K562 (cell line): ENCODE data around the gene GET3. TPM values are rescaled to one million over a fixed set of nuclear protein-coding genes. Genes with fewer than 3 reads are reported as not detected.
A peak's percentile ranks its signal among the peaks of the same experiment; 100 is the strongest.

Source experiments
- BCOR ChIP-seq: fragments of 450-650 bp; IDR thresholded peaks from 2 replicates; pipeline ENCODE4 v1.6.1; 2016
- BRF1 ChIP-seq: IDR thresholded peaks from 3 replicates; pipeline ENCODE4 v1.6.1; 2011; ENCODE audit warnings: borderline replicate concordance, mild to moderate bottlenecking; ENCODE audit not compliant: insufficient read length; ENCODE audit errors: extremely low read depth
- CBFA2T3 ChIP-seq: fragments of 450-650 bp; IDR thresholded peaks from 2 replicates; pipeline ENCODE4 v1.6.1; 2017
- E2F3 ChIP-seq: fragments of 250-450 bp; sonication (Bioruptor Pico); IDR thresholded peaks from 2 replicates; pipeline ENCODE4 v1.4.0; 2020; ENCODE audit warnings: mild to moderate bottlenecking
- FOXJ3 ChIP-seq: sonication (generic); formaldehyde crosslinking; IDR thresholded peaks from 2 replicates; pipeline ENCODE4 v1.4.0; 2020; ENCODE audit warnings: mild to moderate bottlenecking, missing genetic modification reagents
- HBP1 ChIP-seq: fragments of 450-650 bp; formaldehyde crosslinking; IDR thresholded peaks from 2 replicates; pipeline ENCODE4 v1.4.0; 2022; ENCODE audit warnings: missing genetic modification characterization
- HOXB6 ChIP-seq: fragments of 250-450 bp; sonication (Bioruptor Pico); IDR thresholded peaks from 2 replicates; pipeline ENCODE4 v1.5.1; 2022; ENCODE audit warnings: mild to moderate bottlenecking, borderline replicate concordance
- HSF4 ChIP-seq: fragments of 250-450 bp; sonication (Bioruptor Pico); IDR thresholded peaks from 2 replicates; pipeline ENCODE4 v2.1.2; 2022; ENCODE audit warnings: mild to moderate bottlenecking, moderate library complexity, borderline replicate concordance
- MYNN ChIP-seq, 2 experiments: sonication (generic); formaldehyde crosslinking in 1 of 2; IDR thresholded peaks; 2 replicates each; pipeline versions ENCODE4 v1.5.0 to v1.6.1; 2016 to 2020; ENCODE audit warnings: antibody characterized with exemption in 1 of 2, missing genetic modification reagents in 1 of 2
- NR3C1 ChIP-seq: sonication (generic); formaldehyde crosslinking; IDR thresholded peaks from 2 replicates; pipeline ENCODE4 v1.8.1; 2022; ENCODE audit warnings: missing genetic modification reagents
- NRF1 ChIP-seq, 2 experiments: fragments of 450-650 bp; IDR thresholded peaks in 1 of 2; conservative IDR thresholded peaks in 1 of 2; 2 replicates each; pipeline ENCODE4 v1.6.1; 2014; ENCODE audit warnings: mild to moderate bottlenecking in 2 of 2
- PATZ1 ChIP-seq: fragments of 250-450 bp; sonication (Bioruptor Pico); IDR thresholded peaks from 2 replicates; pipeline ENCODE4 v1.5.0; 2020; ENCODE audit warnings: mild to moderate bottlenecking, borderline replicate concordance
- RBFOX2 ChIP-seq: fragments of 200-400 bp; formaldehyde crosslinking; IDR thresholded peaks from 2 replicates; pipeline ENCODE4 v1.6.1; 2017; ENCODE audit warnings: low read depth, mild to moderate bottlenecking, low read length, moderate library complexity
- SMAD1 ChIP-seq: fragments of 150-350 bp; IDR thresholded peaks from 2 replicates; pipeline ENCODE4 v1.6.1; 2014; ENCODE audit warnings: low read length, low read depth; ENCODE audit not compliant: partially characterized antibody
- SMARCA5 ChIP-seq: fragments of 450-650 bp; IDR thresholded peaks from 2 replicates; pipeline ENCODE4 v1.6.1; 2016
- TGIF2 ChIP-seq: sonication (generic); formaldehyde crosslinking; IDR thresholded peaks from 2 replicates; pipeline ENCODE4 v1.8.1; 2022; ENCODE audit warnings: mild to moderate bottlenecking, missing genetic modification reagents, moderate library complexity
- TSC22D4 ChIP-seq: fragments of 450-650 bp; IDR thresholded peaks from 2 replicates; pipeline ENCODE4 v1.6.1; 2016; ENCODE audit warnings: missing genetic modification characterization, missing biosample characterization, control low read depth
- XRCC5 ChIP-seq: fragments of 200-400 bp; formaldehyde crosslinking; IDR thresholded peaks from 2 replicates; pipeline ENCODE4 v1.6.1; 2017; ENCODE audit warnings: low read depth, mild to moderate bottlenecking, low read length
- ZFP36 ChIP-seq: fragments of 150-350 bp; IDR thresholded peaks from 2 replicates; pipeline ENCODE4 v1.6.1; 2018; ENCODE audit warnings: low read length, low read depth; ENCODE audit not compliant: partially characterized antibody
- ZNF282 ChIP-seq: sonication (generic); formaldehyde crosslinking; IDR thresholded peaks from 2 replicates; pipeline ENCODE4 v1.8.1; 2023; ENCODE audit warnings: missing genetic modification reagents
- ZNF445 ChIP-seq: fragments of 250-450 bp; sonication (Bioruptor Pico); IDR thresholded peaks from 2 replicates; pipeline ENCODE4 v1.4.0; 2020; ENCODE audit warnings: low read depth, mild to moderate bottlenecking, moderate library complexity
- ZNF589 ChIP-seq: fragments of 200-800 bp; sonication (Bioruptor generic); IDR thresholded peaks from 2 replicates; pipeline ENCODE4 v1.6.1; 2016; ENCODE audit warnings: low read depth, missing genetic modification characterization, missing compliant biosample characterization
- ZNF77 ChIP-seq: fragments of 250-450 bp; sonication (Bioruptor Pico); IDR thresholded peaks from 2 replicates; pipeline ENCODE4 v1.5.0; 2020
- ZNF830 ChIP-seq: fragments of 250-450 bp; sonication (Bioruptor Pico); IDR thresholded peaks from 2 replicates; pipeline ENCODE4 v1.5.0; 2021; ENCODE audit warnings: mild to moderate bottlenecking
- polyA plus RNA-seq, 8 experiments: library from polyadenylated mRNA; depleted of rRNA in 4 of 8; stranded (reverse) in 5 of 8; unstranded in 3 of 8; fragments of >200 nt; fragmentation: Nextera tagmentation in 2 of 8; fragmentation: Illumina TruSeq in 1 of 8; extraction: Ambion mirVana in 2 of 8; extraction: Trizol in 1 of 8; gene quantifications; 2 replicates each; pipeline versions ENCODE4 v1.2.1 to v1.2.3, GENCODE V29; 2011 to 2014; ENCODE audit warnings: inconsistent platforms in 1 of 8, missing spikeins in 1 of 8
- total RNA-seq, 7 experiments: library from RNA; depleted of rRNA in 6 of 7; stranded (reverse); fragments of >200 nt in 6 of 7; fragmentation: Illumina TruSeq in 2 of 7; extraction: Trizol in 2 of 7; gene quantifications; 2 replicates each; pipeline versions ENCODE4 v1.2.1 to v1.2.3, GENCODE V29; 2011 to 2021; ENCODE audit warnings: low replicate concordance in 1 of 7
- TF ChIP-seq, protein P1 (sequence below): fragments of 450-650 bp; formaldehyde crosslinking; conservative IDR thresholded peaks from 2 replicates; pipeline ENCODE4 v1.4.0; 2022; ENCODE audit warnings: mild to moderate bottlenecking, missing genetic modification characterization
- TF ChIP-seq, protein P2 (sequence below): fragments of 250-450 bp; sonication (Bioruptor Pico); IDR thresholded peaks from 2 replicates; pipeline ENCODE4 v1.8.0; 2022; ENCODE audit warnings: moderate library complexity, mild to moderate bottlenecking, inconsistent platforms

Gene GET3
- total and polyA plus RNA-seq, 9 of the 15 experiments (the other 6 are each of a cell fraction or from before 2014, with no cell fraction given) = 8.3 to 83.5 (median 51.8) TPM

DNA sequence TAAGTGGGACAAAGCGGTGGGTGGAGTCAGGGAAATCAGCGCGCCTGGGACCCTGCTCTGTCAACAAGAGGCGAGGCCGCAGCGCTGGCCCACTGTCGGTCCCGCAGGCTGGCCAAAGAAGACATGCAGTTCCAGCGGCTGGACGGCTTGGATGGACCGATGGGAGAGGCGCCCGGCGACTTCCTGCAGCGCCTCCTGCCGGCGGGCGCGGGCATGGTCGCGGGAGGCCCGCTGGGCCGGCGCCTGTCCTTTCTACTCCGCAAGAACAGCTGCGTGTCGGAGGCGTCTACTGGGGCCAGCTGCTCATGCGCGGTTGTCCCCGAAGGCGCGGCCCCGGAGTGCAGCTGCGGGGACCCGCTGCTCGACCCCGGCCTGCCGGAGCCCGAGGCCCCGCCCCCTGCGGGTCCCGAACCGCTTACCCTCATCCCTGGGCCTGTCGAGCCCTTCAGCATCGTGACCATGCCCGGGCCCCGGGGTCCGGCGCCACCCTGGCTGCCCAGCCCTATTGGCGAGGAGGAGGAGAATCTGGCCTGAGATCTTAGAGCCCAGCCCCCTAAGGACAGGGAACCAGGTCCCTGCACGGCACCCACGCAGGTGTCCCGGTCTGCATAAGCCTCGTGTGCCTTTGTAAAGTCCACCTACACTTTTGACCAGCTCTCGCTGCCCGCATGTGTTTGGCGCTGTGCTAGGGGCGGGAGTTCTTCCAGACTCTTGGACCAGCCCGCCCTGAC lies 20.4 kb downstream of the GET3 start (continued):
- TF ChIP-seq HSF4 (no peak), TGIF2 (no peak), ZNF830 (CRISPR knock-in tag) (no peak), PATZ1 (no peak), NRF1 (conservative IDR thresholded peaks at IDR 0.05 in 1 of 2, IDR thresholded peaks at IDR 0.05 in 1 of 2) (peak; percentile 90 to 92), SMARCA5 (no peak), HOXB6 (CRISPR knock-in tag) (no peak), SMAD1 (no peak), BRF1 (no peak), E2F3 (CRISPR knock-in tag) (no peak), ZNF445 (no peak), CBFA2T3 (0 out of 2 replicates have a peak, but pooled peaks have one; percentile 20), ZNF589 (CRISPR knock-in tag) (no peak), ZFP36 (no peak), RBFOX2 (peak; percentile 40; the same call in 1 of the 2 replicates), BCOR (no peak), FOXJ3 (CRISPR knock-in tag) (no peak), ZNF77 (CRISPR knock-in tag) (no peak), TSC22D4 (no peak), NR3C1 (no peak), HBP1 (CRISPR knock-in tag) (no peak), MYNN (IDR thresholded peaks at IDR 0.05) (no peak), MYNN (CRISPR knock-in tag; IDR thresholded peaks at IDR 0.05) (no peak), XRCC5 (peak; percentile 76; the same call in 1 of the 2 replicates), ZNF282 (0 out of 2 replicates have a peak, but pooled peaks have one; percentile 38)
- TF ChIP-seq, protein P1, sequence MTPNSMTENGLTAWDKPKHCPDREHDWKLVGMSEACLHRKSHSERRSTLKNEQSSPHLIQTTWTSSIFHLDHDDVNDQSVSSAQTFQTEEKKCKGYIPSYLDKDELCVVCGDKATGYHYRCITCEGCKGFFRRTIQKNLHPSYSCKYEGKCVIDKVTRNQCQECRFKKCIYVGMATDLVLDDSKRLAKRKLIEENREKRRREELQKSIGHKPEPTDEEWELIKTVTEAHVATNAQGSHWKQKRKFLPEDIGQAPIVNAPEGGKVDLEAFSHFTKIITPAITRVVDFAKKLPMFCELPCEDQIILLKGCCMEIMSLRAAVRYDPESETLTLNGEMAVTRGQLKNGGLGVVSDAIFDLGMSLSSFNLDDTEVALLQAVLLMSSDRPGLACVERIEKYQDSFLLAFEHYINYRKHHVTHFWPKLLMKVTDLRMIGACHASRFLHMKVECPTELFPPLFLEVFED = no peak
- TF ChIP-seq, protein P2, sequence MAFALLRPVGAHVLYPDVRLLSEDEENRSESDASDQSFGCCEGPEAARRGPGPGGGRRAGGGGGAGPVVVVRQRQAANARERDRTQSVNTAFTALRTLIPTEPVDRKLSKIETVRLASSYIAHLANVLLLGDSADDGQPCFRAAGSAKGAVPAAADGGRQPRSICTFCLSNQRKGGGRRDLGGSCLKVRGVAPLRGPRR (CRISPR knock-in tag) = no peak
